GM19468 (cell line): ENCODE measurements around the gene CEP131.

Experiments
- ATAC-seq: cut with Tn5 transposase; IDR thresholded peaks from one replicate; pipeline ENCODE4 v1.9.1; 2021; ENCODE audit warnings: mild to moderate bottlenecking, moderate library complexity, moderate number of reproducible peaks; ENCODE audit not compliant: unreplicated experiment; ENCODE audit errors: extremely low read depth

The CEP131 gene

GRCh38 chr17:81191116-81191515 lies 31.6 kb downstream of the CEP131 start:
- ATAC-seq: no peak

- no peak for ATAC-seq
Measured at GRCh38 chr17:81190591-81190990, 32.2 kb downstream of the CEP131 start.

GRCh38 chr17:81189670-81190530 lies 32.9 kb downstream of the CEP131 start:
- ATAC-seq: no peak

GRCh38 chr17:81189016-81189415 lies 33.7 kb downstream of the CEP131 start:
- ATAC-seq: no peak

GRCh38 chr17:81188491-81188840 lies 34.3 kb downstream of the CEP131 start:
- ATAC-seq: no peak

GRCh38 chr17:81187586-81188490 lies 34.9 kb downstream of the CEP131 start:
- no peak for ATAC-seq

- no peak for ATAC-seq
Measured at GRCh38 chr17:81187120-81187519, 35.6 kb downstream of the CEP131 start.

- ATAC-seq: no peak
Measured at GRCh38 chr17:81186203-81186602, 36.6 kb downstream of the CEP131 start.

GRCh38 chr17:81184555-81184954 lies 38.2 kb downstream of the CEP131 start:
- no peak for ATAC-seq

- ATAC-seq: no peak
Measured at GRCh38 chr17:81183807-81184206, 39.0 kb downstream of the CEP131 start.

- no peak for ATAC-seq
Measured at GRCh38 chr17:81183316-81183715, 39.4 kb downstream of the CEP131 start.

- ATAC-seq: no peak
Measured at GRCh38 chr17:81182596-81182995, 40.2 kb downstream of the CEP131 start.

- ATAC-seq: no peak
Measured at GRCh38 chr17:81181811-81182185, 41.0 kb downstream of the CEP131 start.

- no peak for ATAC-seq
Measured at GRCh38 chr17:81180836-81181810, 41.6 kb downstream of the CEP131 start.

GRCh38 chr17:81179861-81180260 lies 42.9 kb downstream of the CEP131 start:
- ATAC-seq: no peak

GRCh38 chr17:81179220-81179619 lies 43.5 kb downstream of the CEP131 start:
- no peak for ATAC-seq

GRCh38 chr17:81178136-81179091 lies 44.4 kb downstream of the CEP131 start:
- ATAC-seq: no peak

GRCh38 chr17:81176666-81177065 lies 46.1 kb downstream of the CEP131 start:
- ATAC-seq: no peak

GRCh38 chr17:81173762-81174155 lies 49.0 kb downstream of the CEP131 start:
- ATAC-seq: no peak
